Measurements from ENCODE around the gene LRRIQ1.

- TF ChIP-seq CTCF (IDR thresholded peaks at IDR 0.05) (no peak), EZH2 (IDR thresholded peaks at IDR 0.05; ENCODE audit: borderline replicate concordance, insufficient read depth, low read depth, low read length, poor library complexity, severe bottlenecking) (no peak)
These were observed 7.7 kb downstream of the LRRIQ1 start for GRCh38 chr12:85043829-85044228.
